ENCODE results near the gene ERCC6L.
"Not testable (repeated sequence)": the region's sequence is repeated elsewhere in the genome, so short reads cannot be mapped to it uniquely, and the experiment has no call there.

Gene ERCC6L

GRCh38 chrX:72236841-72237240, 2.0 kb downstream of the ERCC6L start:
- no peak for DNase-seq (ENCODE audit: extremely low read depth, low read depth)
- H3K4me3 ChIP-seq (replicated peaks; ENCODE audit: low read depth, low read length), result no peak overlapping the region
- no peak for TF ChIP-seq CTCF (IDR thresholded peaks at IDR 0.05; ENCODE audit: low read depth, low read length, missing control alignments)

- TF ChIP-seq CTCF (IDR thresholded peaks at IDR 0.05; ENCODE audit: low read depth, low read length, missing control alignments), result no peak
- no peak overlapping the region for H3K4me3 ChIP-seq (replicated peaks; ENCODE audit: low read depth, low read length)
- no peak for DNase-seq (ENCODE audit: extremely low read depth, low read depth)
Observed at GRCh38 chrX:72230290-72230689, 8.5 kb downstream of the ERCC6L start.

GRCh38 chrX:72220375-72220774, 18.5 kb downstream of the ERCC6L start:
- not testable (repeated sequence) for DNase-seq (ENCODE audit: extremely low read depth, low read depth); H3K4me3 ChIP-seq (replicated peaks; ENCODE audit: low read depth, low read length)

GRCh38 chrX:72216973-72217372, 21.9 kb downstream of the ERCC6L start:
- no peak overlapping the region for H3K4me3 ChIP-seq (replicated peaks; ENCODE audit: low read depth, low read length)
- no peak for DNase-seq (ENCODE audit: extremely low read depth, low read depth)
- TF ChIP-seq CTCF (IDR thresholded peaks at IDR 0.05; ENCODE audit: low read depth, low read length, missing control alignments), result no peak

GRCh38 chrX:72208126-72208800, 30.6 kb downstream of the ERCC6L start:
- TF ChIP-seq CTCF (IDR thresholded peaks at IDR 0.05; ENCODE audit: low read depth, low read length, missing control alignments), result no peak
- DNase-seq (ENCODE audit: extremely low read depth, low read depth), result no peak
- no peak overlapping the region for H3K4me3 ChIP-seq (replicated peaks; ENCODE audit: low read depth, low read length)

- DNase-seq (ENCODE audit: extremely low read depth, low read depth), result no peak
- no peak for TF ChIP-seq CTCF (IDR thresholded peaks at IDR 0.05; ENCODE audit: low read depth, low read length, missing control alignments)
- H3K4me3 ChIP-seq (replicated peaks; ENCODE audit: low read depth, low read length), result no peak overlapping the region
Observed at GRCh38 chrX:72207366-72207765, 31.5 kb downstream of the ERCC6L start.

- H3K4me3 ChIP-seq (replicated peaks; ENCODE audit: low read depth, low read length), result no peak overlapping the region
- no peak for DNase-seq (ENCODE audit: extremely low read depth, low read depth)
- no peak for TF ChIP-seq CTCF (IDR thresholded peaks at IDR 0.05; ENCODE audit: low read depth, low read length, missing control alignments)
Observed at GRCh38 chrX:72205706-72206105, 33.1 kb downstream of the ERCC6L start.

Measured in HFF-Myc (cell line).